ENCODE data around the gene LDHD.

- TF ChIP-seq CTCF (IDR thresholded peaks at IDR 0.05; ENCODE audit: insufficient read depth, low read length, poor library complexity, severe bottlenecking) (no peak), EZH2phosphoT487 (conservative IDR thresholded peaks at IDR 0.05; ENCODE audit: low read length) (no peak)
Observed at GRCh38 chr16:75121949-75122568, 5.5 kb upstream of the LDHD start.

Data from SU-DHL-6 (cell line).